Activated CD4-positive, alpha-beta T cell treated with anti-CD3 and anti-CD28 coated beads for 1 hour (primary cell): ENCODE results near the gene SRD5A1.
"Not testable (repeated sequence)": the region's sequence is repeated elsewhere in the genome, so short reads cannot be mapped to it uniquely, and the experiment has no call there.

Source experiments
- DNase-seq: peaks from one replicate; pipeline ENCODE4 v3.0.0-alpha.2; 2020

The SRD5A1 gene

GRCh38 chr5:6606884-6607558 is 26.2 kb upstream of the SRD5A1 start:
- DNase-seq, result no peak

DNA sequence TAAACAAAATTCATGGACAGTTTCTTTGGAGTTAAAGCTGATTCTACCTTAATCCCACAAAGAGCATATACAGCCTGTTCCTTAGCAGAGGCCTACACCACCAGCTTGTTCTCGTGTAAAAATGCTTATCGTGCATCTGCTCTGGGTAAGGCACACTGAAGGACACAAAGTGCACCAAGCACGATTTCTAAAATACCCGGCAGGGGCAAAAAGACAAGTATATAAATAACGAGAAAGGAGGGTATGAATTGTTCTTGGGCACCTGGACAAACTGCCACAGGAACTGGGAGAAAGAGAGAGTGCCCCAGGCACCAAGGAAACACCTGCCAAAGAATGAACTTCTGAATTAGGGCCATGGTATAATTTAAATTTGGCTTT is 25.7 kb upstream of the SRD5A1 start:
- no peak for DNase-seq

GRCh38 chr5:6608016-6608415 is 25.2 kb upstream of the SRD5A1 start:
- no peak for DNase-seq

DNA sequence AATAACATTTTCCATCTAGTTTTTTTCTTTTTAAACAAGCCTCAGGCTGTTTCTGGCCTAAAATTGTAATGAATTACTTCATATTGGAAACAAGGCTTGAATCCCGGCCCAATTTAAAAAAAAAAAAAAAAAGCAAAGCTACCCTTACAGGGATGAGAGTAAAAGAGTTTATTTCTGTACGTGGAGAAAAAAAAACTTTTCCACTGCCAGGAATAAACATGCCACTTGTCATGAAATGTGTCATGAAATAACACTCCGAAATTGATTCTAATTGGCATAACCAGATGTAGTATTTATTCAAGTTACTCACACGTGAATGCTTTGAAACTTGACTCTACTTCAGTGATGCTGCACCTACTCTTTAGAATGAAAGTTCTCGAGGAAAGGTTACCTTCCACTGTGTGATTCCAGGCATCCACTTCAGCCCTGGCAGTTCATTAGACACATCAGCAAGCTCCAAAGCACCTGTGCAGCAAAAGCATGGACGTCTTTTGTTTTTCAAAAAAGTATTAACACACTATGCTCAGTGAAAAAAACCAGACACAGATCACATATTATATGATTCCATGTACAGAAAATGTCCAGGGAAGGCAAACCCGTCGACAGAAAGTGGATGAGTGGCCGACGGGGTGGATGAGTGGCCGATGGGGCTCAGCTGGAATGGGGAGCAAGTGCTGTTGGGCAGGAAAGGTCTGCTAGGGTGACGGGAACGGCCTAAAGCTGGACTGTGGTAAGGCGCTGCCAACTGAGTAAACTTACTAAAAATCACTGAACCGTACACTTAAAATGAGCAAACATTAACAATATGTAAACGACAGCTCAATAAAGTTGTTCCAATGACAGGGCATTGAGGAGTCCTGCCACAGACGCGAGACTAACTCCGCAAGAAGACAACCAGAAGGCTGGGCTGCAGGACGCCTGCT is 21.6 kb upstream of the SRD5A1 start:
- no peak for DNase-seq

GRCh38 chr5:6615034-6615815 is 18.0 kb upstream of the SRD5A1 start:
- no peak for DNase-seq

DNA sequence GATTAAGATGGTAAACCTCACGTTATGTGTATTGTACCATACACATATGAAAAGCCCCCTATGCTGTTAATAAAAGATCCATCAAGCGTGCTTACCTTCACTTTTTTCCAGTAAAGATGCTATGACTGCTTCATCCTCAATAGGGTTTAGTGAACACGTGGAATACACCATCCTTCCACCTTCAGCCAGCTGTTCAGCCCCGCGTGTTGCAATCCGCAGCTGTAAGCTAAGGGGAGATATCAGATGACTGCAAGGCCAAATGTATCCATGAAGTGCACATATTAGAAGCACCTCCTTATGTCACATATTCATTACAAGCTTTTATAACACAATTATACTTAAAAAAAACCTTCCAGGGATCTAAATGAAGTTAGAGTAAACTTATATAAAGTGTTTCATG is 16.6 kb upstream of the SRD5A1 start:
- DNase-seq, result no peak

- DNase-seq, result no peak
Measured at GRCh38 chr5:6623228-6623627, 10.0 kb upstream of the SRD5A1 start.

- no peak for DNase-seq
Measured at GRCh38 chr5:6623941-6624340, 9.3 kb upstream of the SRD5A1 start.

GRCh38 chr5:6626508-6626907 is 6.7 kb upstream of the SRD5A1 start:
- no peak for DNase-seq

DNA sequence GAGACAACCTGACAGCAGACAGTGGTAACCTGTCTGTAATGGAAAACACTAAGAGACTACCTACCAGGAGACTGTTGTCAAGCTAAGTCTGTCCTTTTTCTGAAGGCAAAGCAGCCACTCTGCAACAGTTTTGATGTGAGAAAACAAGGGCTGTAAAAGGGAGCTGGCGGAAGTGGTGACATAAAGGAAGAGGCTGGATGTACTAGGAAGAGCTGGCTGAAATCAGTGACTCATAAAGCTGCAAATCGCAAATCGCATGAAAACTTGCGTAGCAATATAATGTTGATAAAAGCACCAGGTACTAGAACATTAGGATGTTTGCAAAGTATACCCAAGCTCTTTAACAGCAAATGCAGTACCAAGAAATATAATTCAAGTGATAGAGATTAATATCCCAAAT is 1.8 kb upstream of the SRD5A1 start:
- DNase-seq, result no peak

- no peak for DNase-seq
Measured at GRCh38 chr5:6632324-6632887, 834 bp upstream of the SRD5A1 start.

DNA sequence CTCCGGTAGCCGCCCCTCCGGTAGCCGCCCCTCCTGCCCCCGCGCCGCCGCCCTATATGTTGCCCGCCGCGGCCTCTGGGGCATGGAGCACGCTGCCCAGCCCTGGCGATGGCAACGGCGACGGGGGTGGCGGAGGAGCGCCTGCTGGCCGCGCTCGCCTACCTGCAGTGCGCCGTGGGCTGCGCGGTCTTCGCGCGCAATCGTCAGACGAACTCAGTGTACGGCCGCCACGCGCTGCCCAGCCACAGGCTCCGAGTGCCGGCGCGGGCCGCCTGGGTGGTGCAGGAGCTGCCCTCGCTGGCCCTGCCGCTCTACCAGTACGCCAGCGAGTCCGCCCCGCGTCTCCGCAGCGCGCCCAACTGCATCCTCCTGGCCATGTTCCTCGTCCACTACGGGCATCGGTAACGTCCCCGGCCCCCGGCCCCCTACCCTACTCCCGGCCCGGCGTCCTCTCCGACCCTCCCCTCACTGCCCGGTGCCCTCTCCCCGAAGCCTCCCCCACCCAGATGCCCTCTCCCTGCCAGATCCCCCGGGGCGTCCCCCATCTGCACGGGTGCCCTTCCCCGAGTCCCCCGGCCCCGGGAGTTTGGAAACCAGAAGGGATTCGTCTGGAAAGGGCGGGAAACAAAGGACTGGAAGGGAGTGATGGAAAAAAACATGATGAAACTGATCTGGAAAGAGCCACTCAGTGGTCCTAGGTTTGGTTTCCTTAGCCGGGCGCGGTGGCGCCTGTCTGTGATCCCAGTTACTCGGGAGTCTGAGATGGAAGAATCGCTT is 417 bp downstream of the SRD5A1 start:
- no peak for DNase-seq

GRCh38 chr5:6634306-6634705 is 1.1 kb downstream of the SRD5A1 start:
- no peak for DNase-seq

DNA sequence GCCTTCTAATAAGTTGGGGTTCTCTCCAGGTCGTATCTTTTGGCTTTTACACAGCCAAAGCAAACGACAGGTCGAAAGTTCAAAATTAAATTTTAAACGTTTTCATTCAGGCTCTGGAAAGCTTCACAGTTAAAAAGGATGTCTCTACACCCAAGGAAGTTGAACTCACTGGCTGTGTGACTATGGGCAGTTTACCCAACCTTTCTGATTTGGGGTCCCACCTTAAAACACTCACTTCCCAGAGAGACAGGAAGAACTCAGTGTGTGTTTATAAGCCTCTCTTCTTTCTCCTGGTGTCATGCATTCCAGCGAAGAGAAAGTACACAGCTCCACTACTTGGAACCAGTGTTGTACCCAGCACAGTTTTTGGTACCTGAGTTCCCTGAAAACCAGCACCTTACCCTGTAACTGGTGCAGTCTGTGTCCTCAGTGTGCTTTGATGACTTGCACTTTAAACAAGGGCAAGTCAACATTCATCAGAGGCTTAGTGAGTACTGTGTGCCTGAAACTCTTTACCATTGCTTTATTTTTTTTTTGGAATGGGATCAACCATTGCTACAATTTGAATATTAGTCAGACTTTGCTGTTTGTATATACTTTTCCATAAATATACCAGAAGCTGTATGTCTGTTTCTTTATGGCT is 1.7 kb downstream of the SRD5A1 start:
- no peak for DNase-seq

DNA sequence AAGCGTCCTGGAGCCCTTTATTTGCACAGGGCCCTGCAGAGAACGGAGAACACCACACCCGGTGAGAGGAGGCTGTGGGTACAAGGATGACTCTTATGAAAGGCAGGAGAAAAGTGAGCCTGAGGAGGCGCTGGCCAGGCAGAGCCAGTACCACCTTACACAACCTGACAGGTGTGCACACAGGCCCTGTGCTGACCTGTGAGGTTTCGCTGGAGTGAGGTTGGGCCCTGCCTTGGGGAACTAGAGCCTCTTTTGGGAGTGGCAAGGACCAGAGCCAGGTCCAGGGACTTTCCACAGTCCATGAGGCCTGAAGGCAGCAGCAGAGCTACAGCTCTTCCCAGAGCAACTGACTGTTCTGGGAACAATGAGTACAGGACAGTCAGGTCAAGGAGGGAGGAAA is 3.1 kb downstream of the SRD5A1 start:
- no peak for DNase-seq

DNA sequence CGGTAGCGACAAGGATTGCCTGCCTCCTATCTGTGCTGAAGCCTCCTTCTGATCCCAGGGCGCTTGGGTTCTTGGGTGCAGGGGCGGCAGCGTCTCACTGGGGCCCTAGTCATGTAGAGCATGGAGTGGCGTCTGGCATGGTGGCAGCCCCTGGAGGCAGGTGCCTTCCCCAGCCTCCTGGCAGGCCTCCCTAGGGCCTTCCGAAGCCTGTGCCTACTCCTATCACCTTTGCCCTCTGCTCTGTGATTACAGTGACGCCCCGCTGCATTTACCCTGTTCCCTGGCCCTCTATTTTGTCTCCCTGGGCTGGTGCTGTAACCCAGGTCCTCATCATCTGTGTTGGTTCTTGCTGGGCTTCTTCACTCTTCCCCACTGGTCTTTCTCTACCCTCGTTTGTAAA is 3.8 kb downstream of the SRD5A1 start:
- no peak for DNase-seq

DNA sequence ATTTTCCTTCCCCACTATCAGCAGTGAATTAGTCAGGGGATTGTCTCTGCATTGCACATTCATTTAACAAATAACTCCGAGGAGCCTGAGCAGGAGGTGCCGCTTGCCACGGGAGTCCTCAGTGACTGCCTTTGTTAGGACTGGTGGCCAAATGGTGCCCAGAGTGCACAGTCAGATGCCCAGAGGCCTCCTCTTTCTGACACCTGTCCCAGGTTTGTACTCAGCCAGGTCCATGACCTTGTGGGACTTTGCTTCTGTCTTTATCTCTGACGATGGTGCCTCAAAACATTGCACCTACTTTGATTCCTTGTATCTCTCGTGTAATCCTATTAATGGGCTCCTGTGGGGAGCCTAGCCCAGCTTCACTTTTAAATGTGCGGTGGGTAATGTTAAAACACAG is 4.3 kb downstream of the SRD5A1 start:
- no peak for DNase-seq

- DNase-seq, result no peak
Measured at GRCh38 chr5:6638236-6638635, 5.0 kb downstream of the SRD5A1 start.

GRCh38 chr5:6642655-6643054 is 9.4 kb downstream of the SRD5A1 start:
- DNase-seq, result no peak

DNA sequence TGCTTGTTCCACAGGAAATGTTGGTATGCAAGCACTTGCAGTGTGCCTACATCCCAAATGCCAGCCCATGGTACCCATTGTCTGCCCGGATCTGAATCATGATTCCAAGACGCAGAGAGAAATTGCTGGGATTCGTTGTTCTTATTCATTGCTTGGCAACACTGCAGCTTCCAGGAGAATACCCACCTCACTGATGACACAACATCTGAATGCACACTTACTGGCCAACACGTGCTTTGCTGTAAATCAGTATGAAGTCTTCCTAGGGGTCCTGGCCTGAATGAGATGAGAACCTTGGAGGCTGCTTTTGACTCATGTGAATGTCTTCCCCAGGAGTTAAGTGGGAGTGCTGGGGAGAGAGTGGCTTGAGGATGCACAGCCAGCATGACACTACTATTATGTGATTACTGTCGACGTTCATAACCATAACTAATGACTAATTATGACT is 11.6 kb downstream of the SRD5A1 start:
- DNase-seq, result no peak

GRCh38 chr5:6645571-6646362 is 12.5 kb downstream of the SRD5A1 start:
- DNase-seq, result not testable (repeated sequence)
